HAP-1 (cell line): ENCODE measurements around the gene HPSE2.

ENCODE experiments used
- DNase-seq, 2 experiments: peaks; one replicate each; pipeline ENCODE4 v3.0.0-alpha.2; 2016 to 2020; ENCODE audit warnings: low spot score in 2 of 2
- H3K27me3 ChIP-seq: fragments of 250-450 bp; sonication (Bioruptor Pico); 2 replicates; pipeline ENCODE4 v1.5.1; 2020; ENCODE audit warnings: low read depth, mild to moderate bottlenecking, moderate library complexity
- H3K36me3 ChIP-seq: fragments of 250-450 bp; sonication (Bioruptor Pico); replicated peaks from 2 replicates; pipeline ENCODE4 v1.5.1; 2020; ENCODE audit warnings: mild to moderate bottlenecking
- H3K4me1 ChIP-seq: fragments of 250-450 bp; sonication (Bioruptor Pico); 2 replicates; pipeline ENCODE4 v1.5.1; 2020; ENCODE audit warnings: mild to moderate bottlenecking
- H3K4me3 ChIP-seq: fragments of 250-450 bp; sonication (Bioruptor Pico); 2 replicates; pipeline ENCODE4 v1.5.1; 2020; ENCODE audit warnings: mild to moderate bottlenecking, moderate library complexity
- H3K9me3 ChIP-seq: fragments of 250-450 bp; sonication (Bioruptor Pico); 2 replicates; pipeline ENCODE4 v1.5.1; 2020; ENCODE audit warnings: mild to moderate bottlenecking, moderate library complexity
- in situ Hi-C: fragments of 300-500 bp; cut with MboI; formaldehyde crosslinking; loops from 3 replicates; pipeline ENCODE4 v1.14.3; 2020; ENCODE audit warnings: low sequenced_read_pairs, inconsistent platforms, mixed read lengths

Gene HPSE2

DNA sequence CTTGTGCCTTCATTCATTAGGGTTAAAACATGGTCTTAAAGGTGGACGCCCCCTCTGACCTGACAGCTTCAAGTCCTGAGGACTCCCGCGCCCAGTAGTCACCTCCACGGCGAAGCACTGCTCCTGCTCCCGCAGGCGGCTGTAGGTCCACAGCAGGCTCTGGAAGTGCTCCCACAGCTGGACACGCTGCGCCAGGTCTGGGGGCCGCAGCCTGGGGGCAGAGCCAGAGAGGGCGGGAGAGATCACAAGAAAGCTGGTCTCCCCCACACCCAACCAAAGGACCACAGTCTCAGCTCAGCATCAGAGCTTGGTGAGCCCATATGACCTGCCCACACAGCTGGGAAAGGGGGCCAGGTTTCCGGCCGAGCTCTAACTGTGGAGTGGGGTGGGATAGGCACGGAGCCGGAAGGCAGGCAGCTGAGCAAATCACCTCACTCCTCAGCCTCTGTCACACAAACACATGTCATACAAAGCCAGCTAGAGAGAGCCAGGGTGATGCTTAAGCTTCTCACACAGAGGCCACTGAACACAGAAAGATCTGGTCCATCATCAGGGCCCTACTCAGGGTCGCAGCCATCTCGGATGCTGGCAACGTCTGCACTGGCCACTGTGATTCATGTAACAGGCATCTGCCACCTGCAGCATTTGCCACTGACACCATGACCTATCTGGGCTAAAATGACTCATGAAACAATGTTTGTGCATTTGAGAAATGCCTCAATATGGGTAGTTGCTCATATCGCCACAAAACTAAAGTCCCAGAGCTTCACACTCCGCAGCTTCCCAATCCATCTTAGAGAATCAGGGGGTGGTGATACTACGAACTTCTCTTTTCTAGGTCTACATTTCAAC lies 801.5 kb downstream of the HPSE2 start:
- no peak for DNase-seq

DNA sequence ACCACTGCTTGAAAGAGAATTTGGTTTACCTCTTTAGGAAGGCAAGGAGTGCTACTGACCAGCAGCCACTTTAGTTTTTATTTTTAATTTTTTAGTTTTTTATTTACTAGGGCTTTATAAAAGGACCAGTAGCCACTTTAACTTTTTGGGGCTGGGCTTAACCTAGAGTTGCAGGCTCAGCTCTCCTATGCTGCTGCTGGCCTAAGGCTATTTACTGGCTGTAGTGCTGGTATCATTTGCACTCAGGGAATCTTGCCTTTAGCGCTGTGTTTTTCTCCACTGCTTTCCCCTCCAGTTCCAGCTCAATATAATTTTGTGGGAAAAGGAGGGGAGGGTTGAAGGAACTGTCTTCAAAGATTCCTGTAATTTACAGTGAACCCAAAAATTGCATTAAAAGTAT lies 802.3 kb downstream of the HPSE2 start:
- Histone ChIP-seq H3K4me1 (no peaks in the 10 kb centered on the region), H3K9me3 (no peaks in the 10 kb centered on the region), H3K27me3 (no peaks in the 10 kb centered on the region), H3K36me3 (peaks cover 10% of the 10 kb centered on the region), H3K4me3 (no peak overlapping the region)
- DNase-seq: no peak
- in situ Hi-C loops: no loop called here

More for the DNA sequence above, 801.5 kb downstream of the HPSE2 start:
- no peaks in the 10 kb centered on the region for H3K9me3 ChIP-seq
- H3K27me3 ChIP-seq: no peaks in the 10 kb centered on the region
- no peaks in the 10 kb centered on the region for H3K4me1 ChIP-seq
- H3K4me3 ChIP-seq: no peak overlapping the region
- peaks cover 10% of the 10 kb centered on the region for H3K36me3 ChIP-seq
- in situ Hi-C loops: no loop called here

DNA sequence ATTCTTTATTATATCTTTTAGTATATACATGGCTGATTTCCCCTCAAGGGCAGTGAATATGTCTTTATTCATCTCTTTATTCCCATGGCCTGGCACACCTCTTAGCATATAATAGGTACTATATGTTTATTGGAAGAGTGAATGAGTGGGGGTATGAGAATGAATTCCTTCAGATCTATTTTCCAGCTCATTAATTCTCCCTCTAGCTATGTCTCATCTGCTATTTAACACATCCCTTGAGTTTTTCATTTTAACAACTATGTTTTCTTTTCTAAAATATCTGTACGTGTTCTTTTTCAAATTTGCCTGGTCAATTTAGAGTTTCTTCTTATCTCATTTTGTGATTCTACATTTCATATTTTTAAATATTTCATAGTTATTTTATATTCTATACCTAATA lies 803.3 kb downstream of the HPSE2 start:
- no peaks in the 10 kb centered on the region for H3K9me3 ChIP-seq
- in situ Hi-C loops: no loop called here
- H3K36me3 ChIP-seq: peaks cover 10% of the 10 kb centered on the region

DNA sequence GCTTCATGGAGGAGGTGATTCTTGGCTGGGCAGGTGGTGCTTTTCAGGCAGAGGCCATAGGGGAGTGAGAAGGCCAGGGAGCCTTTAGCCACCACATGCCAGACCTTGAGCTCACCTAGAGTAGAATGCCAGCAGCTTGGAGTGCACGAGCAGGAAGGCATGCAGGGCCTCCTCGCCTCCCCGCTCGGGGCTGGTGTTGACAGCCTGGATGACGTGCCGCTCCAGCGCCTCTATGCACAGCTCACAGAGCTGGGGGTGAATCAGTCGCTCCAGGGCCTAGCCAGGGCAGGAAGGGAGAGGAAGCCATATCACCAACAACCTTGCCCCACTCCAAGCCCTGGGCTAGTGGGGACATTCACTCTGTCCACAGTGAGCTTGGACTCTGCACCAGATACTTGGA lies 804.6 kb downstream of the HPSE2 start:
- in situ Hi-C loops: no loop called here
- Histone ChIP-seq H3K4me1 (no peaks in the 10 kb centered on the region), H3K9me3 (no peaks in the 10 kb centered on the region), H3K36me3 (peaks cover 10% of the 10 kb centered on the region), H3K4me3 (no peak overlapping the region), H3K27me3 (no peaks in the 10 kb centered on the region)
- DNase-seq: no peak

More for the DNA sequence above, 803.3 kb downstream of the HPSE2 start:
- no peak for DNase-seq
- Histone ChIP-seq H3K4me3 (no peak overlapping the region), H3K4me1 (no peaks in the 10 kb centered on the region), H3K27me3 (no peaks in the 10 kb centered on the region)

DNA sequence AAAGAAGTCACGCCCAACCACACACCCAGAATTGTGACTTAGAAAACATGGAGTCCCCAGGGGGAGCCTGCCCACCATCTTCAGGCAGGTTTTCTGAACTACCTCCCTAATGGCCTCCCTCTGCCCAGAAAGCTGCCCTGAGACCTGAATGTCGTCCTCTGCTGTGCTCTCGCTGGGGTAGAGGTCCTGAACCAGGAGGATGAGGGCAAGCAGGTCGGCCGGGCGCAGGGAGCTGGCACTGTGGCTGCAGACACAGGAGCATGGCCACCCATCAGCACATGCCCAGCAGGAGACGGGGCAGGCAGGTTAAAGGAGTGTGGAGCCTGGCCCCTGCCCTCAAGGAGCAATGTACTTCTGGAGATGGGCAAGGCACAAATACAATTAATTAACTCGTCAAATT lies 805.2 kb downstream of the HPSE2 start:
- Histone ChIP-seq H3K9me3 (no peaks in the 10 kb centered on the region), H3K36me3 (peaks cover 10% of the 10 kb centered on the region)

DNA sequence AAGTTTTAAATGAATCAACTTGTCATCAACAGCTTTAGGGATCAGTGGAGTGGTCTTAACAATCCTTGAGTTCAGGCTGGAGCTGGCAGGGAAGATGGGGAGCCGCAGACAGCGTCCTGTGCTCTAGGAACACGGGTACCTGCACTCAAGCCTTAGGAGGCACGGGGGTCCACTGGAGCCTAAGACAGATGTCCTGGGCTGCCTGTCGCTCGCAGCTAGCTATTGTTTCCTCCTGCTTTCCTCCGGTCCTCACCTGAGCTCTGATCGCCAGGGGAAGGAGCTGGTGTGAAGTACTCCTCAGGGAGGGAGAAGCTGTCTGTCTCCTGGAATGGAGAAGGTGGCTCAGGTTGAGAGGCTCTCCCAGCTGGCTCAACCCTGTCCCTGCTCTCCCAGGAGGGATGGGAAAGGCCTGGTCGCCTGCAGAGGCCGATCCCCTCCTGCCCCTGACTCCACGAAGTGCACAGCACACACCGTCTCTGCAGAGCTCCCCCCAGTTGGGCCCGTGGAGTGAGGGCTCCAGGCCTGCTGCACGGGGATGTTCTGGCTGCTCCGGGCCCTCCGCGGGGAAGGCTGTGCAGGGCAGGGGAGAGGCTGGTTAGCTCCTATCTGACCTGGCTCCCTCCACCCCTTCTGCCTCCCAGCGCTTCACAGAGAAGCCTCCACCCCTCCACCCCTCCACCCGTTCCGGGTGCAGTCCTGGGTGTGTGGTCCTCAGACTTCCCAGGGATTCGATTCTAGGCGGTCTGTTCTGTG lies 806.2 kb downstream of the HPSE2 start:
- H3K9me3 ChIP-seq: no peaks in the 10 kb centered on the region
- DNase-seq: no peak
- H3K4me3 ChIP-seq: no peak overlapping the region
- H3K36me3 ChIP-seq: peaks cover 1% of the 10 kb centered on the region
- H3K27me3 ChIP-seq: no peaks in the 10 kb centered on the region
- in situ Hi-C loops: no loop called here
- H3K4me1 ChIP-seq: no peaks in the 10 kb centered on the region

More for the DNA sequence above, 805.2 kb downstream of the HPSE2 start:
- in situ Hi-C loops: no loop called here
- Histone ChIP-seq H3K4me1 (no peaks in the 10 kb centered on the region), H3K4me3 (no peak overlapping the region), H3K27me3 (no peaks in the 10 kb centered on the region)
- DNase-seq: no peak

DNA sequence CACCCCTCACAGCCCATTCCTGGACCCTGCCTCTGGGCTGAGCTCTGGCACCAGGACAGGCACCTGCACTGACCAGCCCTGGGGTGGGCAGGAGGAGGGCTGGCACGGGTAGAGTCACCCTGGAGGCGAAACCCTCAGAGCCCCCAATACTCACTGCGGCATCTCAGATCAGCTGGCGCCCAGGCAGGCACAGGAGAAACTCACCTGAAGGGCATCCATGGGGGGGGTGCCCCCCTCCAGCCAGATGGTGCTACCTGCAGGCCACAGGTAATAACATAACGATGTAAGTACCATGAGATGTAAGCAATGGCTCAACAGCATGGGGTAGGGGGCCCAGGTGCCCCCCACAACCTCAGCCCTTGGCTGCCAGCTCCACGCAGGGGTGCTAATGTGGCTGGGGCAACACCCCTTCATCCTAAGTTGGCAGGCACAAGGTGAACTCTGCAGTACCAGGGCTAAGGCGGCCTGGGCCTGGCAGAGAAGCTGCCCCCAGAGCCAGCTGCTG lies 808.6 kb downstream of the HPSE2 start:
- Histone ChIP-seq H3K4me3 (no peak overlapping the region), H3K36me3 (no peaks in the 10 kb centered on the region; the same call in 1 of the 2 replicates), H3K27me3 (no peaks in the 10 kb centered on the region), H3K4me1 (no peaks in the 10 kb centered on the region), H3K9me3 (no peaks in the 10 kb centered on the region)
- in situ Hi-C loops: no loop called here
- no peak for DNase-seq

DNA sequence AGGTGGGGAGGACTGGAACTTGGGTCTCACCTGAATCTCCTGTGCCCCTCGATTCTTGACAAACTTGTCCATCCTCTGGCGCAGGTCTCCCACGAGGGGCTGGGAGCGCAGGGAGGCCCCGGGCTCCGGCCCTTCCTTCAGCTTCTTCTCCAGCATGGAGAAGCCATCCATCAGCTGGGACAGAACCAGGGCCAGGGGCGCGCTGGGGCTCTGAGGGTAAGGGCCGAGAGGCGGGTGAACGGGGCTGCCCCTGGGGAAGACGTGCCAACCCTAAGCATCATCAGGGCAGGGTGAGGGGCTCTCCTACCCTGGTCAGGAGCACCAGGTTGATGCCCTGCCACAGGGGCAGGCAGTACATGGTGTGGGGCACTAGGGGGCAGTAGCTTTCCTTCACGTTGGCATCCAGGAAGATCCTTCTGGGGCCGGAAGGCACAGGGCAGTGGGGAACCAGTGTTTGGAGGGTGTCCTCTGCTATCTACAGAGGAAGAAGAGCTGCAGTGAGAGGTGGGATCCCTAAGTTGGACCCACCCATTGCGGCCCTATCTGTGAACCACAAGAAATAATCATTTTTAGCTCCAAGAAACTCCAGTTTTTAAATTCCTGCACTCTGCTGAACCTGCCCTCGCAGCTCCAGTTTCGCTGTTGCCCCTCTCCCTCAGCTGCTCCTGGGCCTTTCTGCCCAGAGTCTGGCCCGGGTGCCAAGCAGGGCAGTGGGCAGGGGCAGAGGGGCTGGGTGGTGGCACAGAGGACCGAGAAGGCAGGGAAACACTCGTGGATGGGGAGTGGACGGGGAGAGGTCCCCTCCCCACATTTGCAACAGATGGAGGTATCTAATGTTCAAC lies 809.9 kb downstream of the HPSE2 start:
- no peaks in the 10 kb centered on the region for H3K9me3 ChIP-seq
- H3K36me3 ChIP-seq: no peaks in the 10 kb centered on the region; the same call in 1 of the 2 replicates
- H3K27me3 ChIP-seq: no peaks in the 10 kb centered on the region
- H3K4me1 ChIP-seq: no peaks in the 10 kb centered on the region
- in situ Hi-C loops: no loop called here
- peak; percentile 28 to 71 for DNase-seq
- H3K4me3 ChIP-seq: no peak overlapping the region

DNA sequence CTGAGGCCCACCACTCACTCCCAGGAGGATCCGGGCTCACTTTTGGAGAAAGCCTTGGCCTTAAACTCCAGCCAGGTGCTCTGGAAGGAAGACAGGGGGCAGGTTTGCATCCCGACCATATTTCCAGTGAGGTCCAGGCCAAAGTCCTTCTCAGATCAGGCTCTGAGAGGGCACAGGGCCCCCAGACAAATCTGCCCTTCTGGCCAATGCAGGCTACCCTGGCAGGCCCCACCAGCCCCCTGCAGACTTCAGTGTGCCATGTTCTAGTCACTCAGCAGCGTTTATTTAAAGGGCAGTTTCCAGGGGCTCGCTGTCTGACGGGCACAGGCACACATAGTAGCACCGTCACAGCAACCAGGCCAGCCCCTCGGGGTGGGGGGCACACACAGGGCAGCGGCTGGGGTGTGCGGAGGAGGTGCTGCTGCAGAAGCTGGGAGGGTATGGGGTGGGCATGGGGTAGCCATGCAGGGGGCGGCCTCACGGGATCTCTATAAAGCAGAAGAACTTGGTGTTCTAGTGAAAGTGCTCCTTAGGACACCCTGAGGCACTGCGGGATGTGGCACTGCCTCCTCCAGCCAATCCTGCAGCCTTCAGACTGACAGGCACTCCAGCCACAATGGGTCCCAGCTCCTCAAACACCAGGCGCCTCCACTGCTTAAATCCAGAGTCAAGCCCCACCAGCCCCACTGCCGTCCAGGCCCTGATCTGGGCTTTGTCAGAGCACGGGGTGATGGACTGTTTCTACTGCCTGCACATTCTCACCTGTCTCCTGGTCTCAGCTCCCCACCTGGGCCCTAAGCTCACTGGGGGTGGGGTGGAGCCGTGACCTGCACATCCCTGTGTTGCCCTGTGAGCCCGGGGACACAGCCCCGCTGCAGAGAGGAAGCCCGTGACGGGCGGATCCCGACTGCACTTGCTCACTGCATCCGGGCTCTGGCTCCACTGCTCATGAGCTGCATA lies 811.1 kb downstream of the HPSE2 start:
- no peak for DNase-seq
- Histone ChIP-seq H3K36me3 (no peaks in the 10 kb centered on the region; the same call in 1 of the 2 replicates), H3K27me3 (no peaks in the 10 kb centered on the region), H3K9me3 (no peaks in the 10 kb centered on the region), H3K4me1 (no peaks in the 10 kb centered on the region), H3K4me3 (no peak overlapping the region)
- in situ Hi-C loops: no loop called here

DNA sequence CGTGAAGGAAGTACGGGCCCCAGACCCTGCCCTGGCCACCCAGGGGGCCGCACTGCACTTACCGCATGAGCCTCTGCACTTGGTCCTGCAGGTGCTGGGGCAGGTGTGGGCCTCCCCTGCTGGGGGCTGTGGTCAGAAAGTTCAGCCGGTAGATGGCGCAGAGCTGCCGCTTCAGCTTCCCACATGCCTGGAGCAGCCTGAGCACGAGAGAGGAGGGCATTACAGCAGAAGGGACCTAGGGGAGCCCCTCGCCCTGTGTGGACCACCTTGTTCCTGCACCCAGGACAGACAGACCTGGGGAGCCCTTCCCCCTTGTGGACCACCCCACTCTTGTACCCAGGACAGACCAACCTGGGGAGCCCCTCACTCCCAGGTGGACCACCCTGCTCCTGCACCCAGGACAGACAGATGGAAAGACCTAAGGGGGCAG lies 811.9 kb downstream of the HPSE2 start:
- Histone ChIP-seq H3K9me3 (no peaks in the 10 kb centered on the region), H3K4me3 (no peak overlapping the region), H3K36me3 (peaks cover 3% of the 10 kb centered on the region; the same call in 1 of the 2 replicates), H3K27me3 (no peaks in the 10 kb centered on the region), H3K4me1 (no peaks in the 10 kb centered on the region)
- in situ Hi-C loops: no loop called here
- no peak for DNase-seq

DNA sequence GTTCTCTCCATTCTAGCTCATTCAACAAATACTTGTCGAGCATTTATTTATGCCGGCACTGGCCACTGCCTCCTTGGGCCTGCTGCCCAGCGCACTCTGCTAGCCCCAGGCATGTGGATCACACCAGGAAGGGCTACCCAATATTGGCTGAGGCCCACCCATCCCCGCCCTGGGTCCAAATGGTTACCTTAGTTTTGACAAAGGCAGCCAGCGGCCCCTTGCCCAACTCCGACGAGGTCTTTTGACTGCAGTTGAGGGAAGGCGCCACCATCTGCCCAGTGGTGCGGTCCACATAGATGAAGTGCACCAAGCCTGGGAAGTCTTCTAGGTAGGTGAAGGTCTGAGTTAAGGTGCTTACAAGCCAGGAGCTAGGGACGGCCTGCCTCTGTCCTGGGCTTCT lies 813.5 kb downstream of the HPSE2 start:
- in situ Hi-C loops: no loop called here
- Histone ChIP-seq H3K27me3 (no peaks in the 10 kb centered on the region), H3K9me3 (no peaks in the 10 kb centered on the region), H3K36me3 (peaks cover 3% of the 10 kb centered on the region; the same call in 1 of the 2 replicates), H3K4me1 (no peaks in the 10 kb centered on the region), H3K4me3 (no peak overlapping the region)
- DNase-seq: no peak

DNA sequence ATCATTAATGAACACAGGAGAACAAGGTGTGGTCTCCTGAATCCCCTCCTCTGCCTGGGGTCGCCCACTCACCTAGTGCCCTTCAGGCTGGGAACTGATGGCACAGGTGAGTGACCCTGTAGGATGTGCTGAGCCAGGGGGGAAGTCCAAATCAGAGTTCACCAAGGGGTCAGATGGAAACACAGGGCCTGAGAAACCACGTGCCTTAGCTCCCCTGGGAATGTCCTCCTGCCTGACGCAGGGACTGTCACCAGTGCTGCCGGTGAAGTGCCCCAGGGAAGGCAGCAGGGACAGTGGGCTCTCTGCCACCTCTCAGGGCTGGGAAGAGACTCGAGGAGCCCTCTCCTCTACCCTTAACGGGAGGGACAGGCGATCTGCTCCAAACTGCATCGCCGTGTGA lies 814.9 kb downstream of the HPSE2 start:
- Histone ChIP-seq H3K27me3 (no peaks in the 10 kb centered on the region), H3K4me1 (no peaks in the 10 kb centered on the region), H3K4me3 (no peak overlapping the region), H3K36me3 (peaks cover 3% of the 10 kb centered on the region; the same call in 1 of the 2 replicates), H3K9me3 (no peaks in the 10 kb centered on the region)
- in situ Hi-C loops: no loop called here
- DNase-seq: no peak
